K562 (cell line): ENCODE data around the gene MLLT6. TPM values are rescaled to one million over a fixed set of nuclear protein-coding genes. Genes with fewer than 3 reads are reported as not detected.

Source experiments
- FOXA3 ChIP-seq, 2 experiments: fragments of 450-650 bp in 1 of 2; sonication (generic) in 1 of 2; formaldehyde crosslinking; IDR thresholded peaks in 1 of 2; conservative IDR thresholded peaks in 1 of 2; 2 replicates each; pipeline versions ENCODE4 v1.4.0 to v1.8.0; 2020 to 2022; ENCODE audit warnings: mild to moderate bottlenecking in 2 of 2, missing genetic modification reagents in 1 of 2
- KDM5B ChIP-seq: fragments of 200-600 bp; sonication (generic); IDR thresholded peaks from 2 replicates; pipeline ENCODE4 v1.6.1; 2012; ENCODE audit warnings: low read depth, mild to moderate bottlenecking, moderate library complexity, low read length, control low read depth, inconsistent platforms; ENCODE audit not compliant: insufficient replicate concordance
- MTA3 ChIP-seq: fragments of 450-650 bp; formaldehyde crosslinking; IDR thresholded peaks from 2 replicates; pipeline ENCODE4 v1.6.1; 2017; ENCODE audit warnings: mild to moderate bottlenecking, borderline replicate concordance
- NUFIP1 ChIP-seq: fragments of 450-650 bp; IDR thresholded peaks from 2 replicates; pipeline ENCODE4 v1.6.1; 2018; ENCODE audit not compliant: partially characterized antibody
- PRMT5 ChIP-seq: sonication (generic); formaldehyde crosslinking; IDR thresholded peaks from 2 replicates; pipeline ENCODE4 v1.5.0; 2020; ENCODE audit warnings: missing genetic modification reagents
- RB1 ChIP-seq: fragments of 450-650 bp; IDR thresholded peaks from 2 replicates; pipeline ENCODE4 v1.6.1; 2017; ENCODE audit warnings: low read depth, mild to moderate bottlenecking
- RCOR1 ChIP-seq, 2 experiments: IDR thresholded peaks; 2 replicates each; pipeline ENCODE4 v1.6.1; 2012; ENCODE audit warnings: low read depth in 2 of 2, low read length in 2 of 2, borderline replicate concordance in 1 of 2, improper control_type of control experiment in 1 of 2
- SMARCA5 ChIP-seq: fragments of 450-650 bp; IDR thresholded peaks from 2 replicates; pipeline ENCODE4 v1.6.1; 2016
- SNIP1 ChIP-seq: fragments of 450-650 bp; IDR thresholded peaks from 2 replicates; pipeline ENCODE4 v1.7.1; 2017; ENCODE audit warnings: low read depth, mild to moderate bottlenecking
- TFE3 ChIP-seq: fragments of 450-650 bp; formaldehyde crosslinking; IDR thresholded peaks from 2 replicates; pipeline ENCODE4 v1.4.0; 2020; ENCODE audit warnings: mild to moderate bottlenecking, mixed read lengths
- TOE1 ChIP-seq, 2 experiments: fragments of 450-650 bp in 1 of 2; sonication (generic) in 1 of 2; formaldehyde crosslinking in 1 of 2; IDR thresholded peaks; 2 replicates each; pipeline versions ENCODE4 v1.7.1 to v1.8.0; 2016 to 2022; ENCODE audit warnings: borderline replicate concordance in 2 of 2, mild to moderate bottlenecking in 2 of 2, antibody characterized with exemption in 1 of 2, inconsistent platforms in 1 of 2, low read depth in 1 of 2, missing genetic modification reagents in 1 of 2, moderate library complexity in 1 of 2
- XRCC4 ChIP-seq: IDR thresholded peaks from one replicate; pipeline ENCODE4 v1.6.1; 2011; ENCODE audit not compliant: insufficient read depth, insufficient read length; ENCODE audit errors: extremely low read depth
- ZC3H11A ChIP-seq: IDR thresholded peaks from 2 replicates; pipeline ENCODE4 v1.6.1; 2012; ENCODE audit warnings: low read depth, low read length, improper control_type of control experiment
- ZNF76 ChIP-seq: fragments of 250-450 bp; sonication (Bioruptor Pico); IDR thresholded peaks from 2 replicates; pipeline ENCODE4 v1.4.0; 2020; ENCODE audit warnings: mild to moderate bottlenecking, moderate library complexity, borderline replicate concordance
- ZNF764 ChIP-seq: fragments of 250-450 bp; sonication (Bioruptor Pico); IDR thresholded peaks from 2 replicates; pipeline ENCODE4 v1.4.0; 2020; ENCODE audit warnings: low read depth, mild to moderate bottlenecking, moderate library complexity
- polyA plus RNA-seq, 8 experiments: library from polyadenylated mRNA; depleted of rRNA in 4 of 8; stranded (reverse) in 5 of 8; unstranded in 3 of 8; fragments of >200 nt; fragmentation: Nextera tagmentation in 2 of 8; fragmentation: Illumina TruSeq in 1 of 8; extraction: Ambion mirVana in 2 of 8; extraction: Trizol in 1 of 8; gene quantifications; 2 replicates each; pipeline versions ENCODE4 v1.2.1 to v1.2.3, GENCODE V29; 2011 to 2014; ENCODE audit warnings: inconsistent platforms in 1 of 8, missing spikeins in 1 of 8
- total RNA-seq, 7 experiments: library from RNA; depleted of rRNA in 6 of 7; stranded (reverse); fragments of >200 nt in 6 of 7; fragmentation: Illumina TruSeq in 2 of 7; extraction: Trizol in 2 of 7; gene quantifications; 2 replicates each; pipeline versions ENCODE4 v1.2.1 to v1.2.3, GENCODE V29; 2011 to 2021; ENCODE audit warnings: low replicate concordance in 1 of 7
- TF ChIP-seq, protein P1 (sequence below): sonication (generic); formaldehyde crosslinking; IDR thresholded peaks from 2 replicates; pipeline ENCODE4 v1.8.0; 2023; ENCODE audit warnings: mild to moderate bottlenecking, missing genetic modification reagents

Gene MLLT6
- total and polyA plus RNA-seq, 9 of the 15 experiments (the other 6 are each of a cell fraction or from before 2014, with no cell fraction given) = 3.1 to 71.7 (median 30.0) TPM

- no peak for TF ChIP-seq TFE3 (CRISPR knock-in tag)
- TF ChIP-seq ZC3H11A = peak; percentile 54
- TF ChIP-seq MTA3 = peak; percentile 65; the same call in 1 of the 2 replicates
- TF ChIP-seq PRMT5 (CRISPR knock-in tag) = no peak
- TF ChIP-seq XRCC4 = no peak
- TF ChIP-seq, protein P1, sequence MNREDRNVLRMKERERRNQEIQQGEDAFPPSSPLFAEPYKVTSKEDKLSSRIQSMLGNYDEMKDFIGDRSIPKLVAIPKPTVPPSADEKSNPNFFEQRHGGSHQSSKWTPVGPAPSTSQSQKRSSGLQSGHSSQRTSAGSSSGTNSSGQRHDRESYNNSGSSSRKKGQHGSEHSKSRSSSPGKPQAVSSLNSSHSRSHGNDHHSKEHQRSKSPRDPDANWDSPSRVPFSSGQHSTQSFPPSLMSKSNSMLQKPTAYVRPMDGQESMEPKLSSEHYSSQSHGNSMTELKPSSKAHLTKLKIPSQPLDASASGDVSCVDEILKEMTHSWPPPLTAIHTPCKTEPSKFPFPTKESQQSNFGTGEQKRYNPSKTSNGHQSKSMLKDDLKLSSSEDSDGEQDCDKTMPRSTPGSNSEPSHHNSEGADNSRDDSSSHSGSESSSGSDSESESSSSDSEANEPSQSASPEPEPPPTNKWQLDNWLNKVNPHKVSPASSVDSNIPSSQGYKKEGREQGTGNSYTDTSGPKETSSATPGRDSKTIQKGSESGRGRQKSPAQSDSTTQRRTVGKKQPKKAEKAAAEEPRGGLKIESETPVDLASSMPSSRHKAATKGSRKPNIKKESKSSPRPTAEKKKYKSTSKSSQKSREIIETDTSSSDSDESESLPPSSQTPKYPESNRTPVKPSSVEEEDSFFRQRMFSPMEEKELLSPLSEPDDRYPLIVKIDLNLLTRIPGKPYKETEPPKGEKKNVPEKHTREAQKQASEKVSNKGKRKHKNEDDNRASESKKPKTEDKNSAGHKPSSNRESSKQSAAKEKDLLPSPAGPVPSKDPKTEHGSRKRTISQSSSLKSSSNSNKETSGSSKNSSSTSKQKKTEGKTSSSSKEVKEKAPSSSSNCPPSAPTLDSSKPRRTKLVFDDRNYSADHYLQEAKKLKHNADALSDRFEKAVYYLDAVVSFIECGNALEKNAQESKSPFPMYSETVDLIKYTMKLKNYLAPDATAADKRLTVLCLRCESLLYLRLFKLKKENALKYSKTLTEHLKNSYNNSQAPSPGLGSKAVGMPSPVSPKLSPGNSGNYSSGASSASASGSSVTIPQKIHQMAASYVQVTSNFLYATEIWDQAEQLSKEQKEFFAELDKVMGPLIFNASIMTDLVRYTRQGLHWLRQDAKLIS (CRISPR knock-in tag) = no peak
- TF ChIP-seq KDM5B = no peak
- peak; percentile 99 for TF ChIP-seq SMARCA5
- no peak for TF ChIP-seq ZNF764 (CRISPR knock-in tag)
- TF ChIP-seq SNIP1 = no peak
- TF ChIP-seq RB1 = peak; percentile 15; the same call in 1 of the 2 replicates
- TF ChIP-seq RCOR1 (IDR thresholded peaks at IDR 0.05; ENCODE audit: borderline replicate concordance in 1 of 2, low read depth in 2 of 2, low read length in 2 of 2) = peak; percentile 75 to 91; a peak in 3 of 4 replicates
- peak; percentile 53; the same call in 1 of the 2 replicates for TF ChIP-seq TOE1 (IDR thresholded peaks at IDR 0.05; ENCODE audit: borderline replicate concordance)
- TF ChIP-seq TOE1 (CRISPR knock-in tag; IDR thresholded peaks at IDR 0.05; ENCODE audit: borderline replicate concordance, low read depth) = no peak
- no peak for TF ChIP-seq FOXA3 (CRISPR knock-in tag; conservative IDR thresholded peaks at IDR 0.05 in 1 of 2, IDR thresholded peaks at IDR 0.05 in 1 of 2)
- TF ChIP-seq NUFIP1 = no peak
- TF ChIP-seq ZNF76 = no peak
Measured at GRCh38 chr17:38667099-38667786, 37.8 kb upstream of the MLLT6 start (continued).
